Measurements from ENCODE around the gene MYL6.

GRCh38 chr12:56153678-56154065, 4.5 kb upstream of the MYL6 start:
- no peak for TF ChIP-seq CTCF (IDR thresholded peaks at IDR 0.05; ENCODE audit: extremely low read depth in 1 of 2, insufficient read depth in 1 of 2, low read depth in 1 of 2, low read length in 2 of 2)
- TF ChIP-seq POLR2AphosphoS5 (IDR thresholded peaks at IDR 0.05; ENCODE audit: insufficient read depth, low read depth, low read length): no peak
- no peak for TF ChIP-seq POLR2A (IDR thresholded peaks at IDR 0.05; ENCODE audit: low read depth, low read length)
- no peak for TF ChIP-seq EZH2 (IDR thresholded peaks at IDR 0.05; ENCODE audit: borderline replicate concordance, low read depth, low read length, severe bottlenecking)
- TF ChIP-seq MAX (IDR thresholded peaks at IDR 0.05; ENCODE audit: insufficient read depth, insufficient read length): no peak
- no peak for TF ChIP-seq GATA2 (IDR thresholded peaks at IDR 0.05; ENCODE audit: insufficient read depth, insufficient read length, low read depth, low read length)
- TF ChIP-seq JUN (IDR thresholded peaks at IDR 0.05; ENCODE audit: borderline replicate concordance, insufficient read depth, insufficient read length, low read depth): no peak
- no peak for TF ChIP-seq MYC (IDR thresholded peaks at IDR 0.05; ENCODE audit: low read depth, low read length)
- no peak for TF ChIP-seq FOS (IDR thresholded peaks at IDR 0.05; ENCODE audit: borderline replicate concordance, insufficient read depth, low read length)
